ENCODE results near the gene RUNDC3A.
A peak's percentile ranks its signal among the peaks of the same experiment; 100 is the strongest.

RUNDC3A gene

DNA sequence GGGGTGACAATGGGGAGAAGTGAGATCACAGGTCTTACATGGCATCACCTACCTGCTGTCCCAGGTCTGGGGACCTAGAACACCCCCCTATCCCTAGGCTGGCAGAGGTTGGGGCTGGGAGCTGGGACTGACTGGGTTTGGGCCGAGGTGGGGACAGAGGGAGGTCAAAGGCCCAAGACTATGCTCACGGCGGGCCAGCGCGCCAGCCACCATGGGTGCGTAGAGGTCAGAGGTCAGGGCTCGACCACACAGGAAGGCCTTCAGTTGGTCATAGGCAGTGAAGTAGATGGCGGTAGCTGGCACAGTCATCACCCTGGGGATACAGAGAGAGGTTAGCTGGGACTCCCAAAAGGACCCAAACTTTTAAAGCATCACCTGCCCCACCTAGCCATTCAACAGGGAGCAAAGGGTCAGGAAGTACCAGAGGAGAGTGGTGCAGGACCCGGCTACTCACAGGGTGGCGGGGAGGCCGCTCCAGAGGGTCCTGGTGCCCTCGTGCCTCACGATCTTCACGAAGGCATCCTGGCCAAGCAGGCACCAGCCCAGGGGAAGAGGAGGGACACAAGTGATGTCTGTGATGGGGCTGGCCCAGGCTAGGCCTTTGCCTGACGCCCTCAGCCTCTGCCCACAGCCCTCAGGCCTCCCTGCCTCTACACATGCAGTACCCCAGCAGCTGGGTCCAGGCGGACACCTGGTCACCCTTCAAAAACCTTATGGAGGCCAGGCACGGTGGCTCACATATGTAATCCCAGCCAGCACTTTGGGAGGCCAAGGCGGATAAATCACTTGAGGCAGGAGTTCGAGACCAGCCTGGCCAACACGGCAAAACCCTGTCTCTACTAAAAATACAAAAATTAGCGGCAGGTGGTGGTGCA lies 13.1 kb downstream of the RUNDC3A start:
- no peak overlapping the region for H2AFZ ChIP-seq (ENCODE audit: low read depth, low read length, severe bottlenecking)
- no peak overlapping the region for H3K9ac ChIP-seq (ENCODE audit: low read length)
- H3K79me2 ChIP-seq (ENCODE audit: insufficient read depth, low read length), result peaks cover 9% of the 10 kb centered on the region
- no peak for TF ChIP-seq EZH2phosphoT487 (conservative IDR thresholded peaks at IDR 0.05; ENCODE audit: low read length)
- TF ChIP-seq, protein P1, sequence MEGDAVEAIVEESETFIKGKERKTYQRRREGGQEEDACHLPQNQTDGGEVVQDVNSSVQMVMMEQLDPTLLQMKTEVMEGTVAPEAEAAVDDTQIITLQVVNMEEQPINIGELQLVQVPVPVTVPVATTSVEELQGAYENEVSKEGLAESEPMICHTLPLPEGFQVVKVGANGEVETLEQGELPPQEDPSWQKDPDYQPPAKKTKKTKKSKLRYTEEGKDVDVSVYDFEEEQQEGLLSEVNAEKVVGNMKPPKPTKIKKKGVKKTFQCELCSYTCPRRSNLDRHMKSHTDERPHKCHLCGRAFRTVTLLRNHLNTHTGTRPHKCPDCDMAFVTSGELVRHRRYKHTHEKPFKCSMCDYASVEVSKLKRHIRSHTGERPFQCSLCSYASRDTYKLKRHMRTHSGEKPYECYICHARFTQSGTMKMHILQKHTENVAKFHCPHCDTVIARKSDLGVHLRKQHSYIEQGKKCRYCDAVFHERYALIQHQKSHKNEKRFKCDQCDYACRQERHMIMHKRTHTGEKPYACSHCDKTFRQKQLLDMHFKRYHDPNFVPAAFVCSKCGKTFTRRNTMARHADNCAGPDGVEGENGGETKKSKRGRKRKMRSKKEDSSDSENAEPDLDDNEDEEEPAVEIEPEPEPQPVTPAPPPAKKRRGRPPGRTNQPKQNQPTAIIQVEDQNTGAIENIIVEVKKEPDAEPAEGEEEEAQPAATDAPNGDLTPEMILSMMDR (IDR thresholded peaks at IDR 0.05; ENCODE audit: insufficient read depth, low read length, poor library complexity, severe bottlenecking), result no peak
- no peak overlapping the region for H3K4me2 ChIP-seq (ENCODE audit: low read depth, low read length, poor library complexity, severe bottlenecking)
- H3F3A ChIP-seq (ENCODE audit: insufficient read depth), result peaks cover 11% of the 10 kb centered on the region
- no peak overlapping the region for H3K27ac ChIP-seq (ENCODE audit: low read depth, low read length)
- H3K36me3 ChIP-seq (ENCODE audit: low read length), result no peaks in the 10 kb centered on the region
- H4K20me1 ChIP-seq (ENCODE audit: low read depth, low read length), result no peaks in the 10 kb centered on the region
- H3K27me3 ChIP-seq (ENCODE audit: low read length), result no peaks in the 10 kb centered on the region
- no peaks in the 10 kb centered on the region for H3K9me3 ChIP-seq (ENCODE audit: insufficient read depth, low read length)
- no peaks in the 10 kb centered on the region for H3K9me2 ChIP-seq (replicated peaks; ENCODE audit: insufficient read depth, low read length)
- no peak overlapping the region for H3K4me3 ChIP-seq (ENCODE audit: insufficient read depth, low read length, poor library complexity, severe bottlenecking)

DNA sequence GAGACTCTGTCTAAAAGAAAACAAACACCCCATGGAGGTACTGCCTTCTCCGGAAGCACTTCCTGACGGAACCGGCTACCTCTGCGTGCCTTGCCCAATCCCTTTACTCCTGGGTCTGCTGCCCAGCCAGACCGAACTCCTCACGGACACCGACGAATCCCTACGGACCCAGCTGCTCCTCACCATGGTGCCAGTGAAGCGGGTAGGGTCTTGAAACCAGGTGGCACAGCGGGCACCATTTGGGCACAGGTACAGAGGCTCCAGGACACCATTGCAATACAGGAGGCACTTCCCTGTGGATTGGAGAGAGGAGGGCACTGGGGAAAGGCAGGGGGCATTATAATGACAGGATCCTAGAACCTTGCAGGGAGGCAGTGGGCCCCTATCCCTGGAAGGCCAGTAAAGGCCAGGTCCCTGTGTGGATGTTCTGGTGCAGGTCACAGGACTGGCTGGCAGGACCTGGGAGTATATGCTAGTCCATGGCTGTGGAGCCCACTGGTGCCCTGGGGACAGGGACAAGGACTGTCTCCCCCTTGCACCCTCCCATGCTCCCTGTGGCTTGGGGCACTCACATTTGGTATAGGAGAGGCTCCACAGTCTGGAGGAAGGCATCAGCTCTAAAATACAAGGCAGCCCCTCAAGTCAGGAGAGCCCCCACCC lies 14.0 kb downstream of the RUNDC3A start:
- Histone ChIP-seq H3K9me3 (ENCODE audit: insufficient read depth, low read length) (no peaks in the 10 kb centered on the region), H2AFZ (ENCODE audit: low read depth, low read length, severe bottlenecking) (no peak overlapping the region), H3K27me3 (ENCODE audit: low read length) (no peaks in the 10 kb centered on the region), H3K9me2 (replicated peaks; ENCODE audit: insufficient read depth, low read length) (no peaks in the 10 kb centered on the region), H3K4me3 (ENCODE audit: insufficient read depth, low read length, poor library complexity, severe bottlenecking) (no peak overlapping the region), H3K9ac (ENCODE audit: low read length) (no peak overlapping the region; the same call in 1 of the 2 replicates), H4K20me1 (ENCODE audit: low read depth, low read length) (no peaks in the 10 kb centered on the region), H3K36me3 (ENCODE audit: low read length) (no peaks in the 10 kb centered on the region), H3K27ac (ENCODE audit: low read depth, low read length) (no peak overlapping the region), H3K79me2 (ENCODE audit: insufficient read depth, low read length) (peaks cover 9% of the 10 kb centered on the region), H3K4me2 (ENCODE audit: low read depth, low read length, poor library complexity, severe bottlenecking) (no peak overlapping the region), H3F3A (ENCODE audit: insufficient read depth) (peaks cover 11% of the 10 kb centered on the region)
- TF ChIP-seq, protein P1 (IDR thresholded peaks at IDR 0.05; ENCODE audit: insufficient read depth, low read length, poor library complexity, severe bottlenecking), result no peak
- TF ChIP-seq EZH2phosphoT487 (conservative IDR thresholded peaks at IDR 0.05; ENCODE audit: low read length), result no peak

DNA sequence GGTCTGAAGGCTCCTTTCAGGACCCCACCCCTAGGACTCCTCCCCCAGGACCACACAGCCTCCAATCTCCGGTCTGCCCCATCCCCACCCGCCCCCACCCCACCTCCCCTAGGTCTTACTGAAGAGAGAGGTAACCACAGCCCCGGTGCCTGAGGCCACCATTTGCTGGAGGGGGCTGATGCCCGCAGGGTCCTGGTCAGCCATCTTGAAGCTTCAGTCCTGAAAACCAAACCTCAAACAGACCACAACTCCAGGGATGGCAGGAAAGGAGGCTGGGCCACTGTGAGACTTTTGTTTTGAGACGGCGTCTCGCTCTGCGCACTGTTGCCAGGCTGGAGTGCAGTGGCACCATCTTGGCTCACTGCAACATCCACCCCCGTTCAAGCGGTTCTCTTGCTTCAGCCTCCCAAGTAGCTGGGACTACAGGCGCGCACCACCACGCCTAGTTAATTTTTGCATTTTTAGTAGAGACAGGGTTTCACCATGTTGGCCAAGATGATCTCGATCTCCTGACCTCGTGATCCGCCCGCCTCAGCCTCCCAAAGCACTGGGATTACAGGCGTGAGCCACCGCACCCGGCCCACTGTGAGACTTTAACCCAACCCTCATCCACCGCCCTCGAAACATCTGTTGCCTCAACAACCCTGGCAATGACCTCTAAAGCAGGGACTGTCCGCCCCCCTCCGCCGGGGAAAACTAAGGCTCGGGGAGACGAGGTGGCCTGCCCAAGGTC lies 15.1 kb downstream of the RUNDC3A start:
- H3K79me2 ChIP-seq (ENCODE audit: insufficient read depth, low read length), result peaks cover 9% of the 10 kb centered on the region
- H3K36me3 ChIP-seq (ENCODE audit: low read length), result no peaks in the 10 kb centered on the region
- H4K20me1 ChIP-seq (ENCODE audit: low read depth, low read length), result no peaks in the 10 kb centered on the region
- no peaks in the 10 kb centered on the region for H3K27me3 ChIP-seq (ENCODE audit: low read length)
- peak overlapping the region; percentile 92 for H3K4me2 ChIP-seq (ENCODE audit: low read depth, low read length, poor library complexity, severe bottlenecking)
- no peak for TF ChIP-seq EZH2phosphoT487 (conservative IDR thresholded peaks at IDR 0.05; ENCODE audit: low read length)
- TF ChIP-seq, protein P1 (IDR thresholded peaks at IDR 0.05; ENCODE audit: insufficient read depth, low read length, poor library complexity, severe bottlenecking), result no peak
- H3K4me3 ChIP-seq (ENCODE audit: insufficient read depth, low read length, poor library complexity, severe bottlenecking), result peak overlapping the region; percentile 71
- H3K9me2 ChIP-seq (replicated peaks; ENCODE audit: insufficient read depth, low read length), result no peaks in the 10 kb centered on the region
- peaks cover 20% of the 10 kb centered on the region for H3F3A ChIP-seq (ENCODE audit: insufficient read depth)
- peak overlapping the region; percentile 76 for H3K9ac ChIP-seq (ENCODE audit: low read length)
- no peak overlapping the region for H3K27ac ChIP-seq (ENCODE audit: low read depth, low read length)
- no peak overlapping the region for H2AFZ ChIP-seq (ENCODE audit: low read depth, low read length, severe bottlenecking)
- H3K9me3 ChIP-seq (ENCODE audit: insufficient read depth, low read length), result no peaks in the 10 kb centered on the region

Data from SU-DHL-6 (cell line).